Measurements from ENCODE around the gene RBM47.
"Not testable (repeated sequence)": the region's sequence is repeated elsewhere in the genome, so short reads cannot be mapped to it uniquely, and the experiment has no call there.

RBM47 gene

DNA sequence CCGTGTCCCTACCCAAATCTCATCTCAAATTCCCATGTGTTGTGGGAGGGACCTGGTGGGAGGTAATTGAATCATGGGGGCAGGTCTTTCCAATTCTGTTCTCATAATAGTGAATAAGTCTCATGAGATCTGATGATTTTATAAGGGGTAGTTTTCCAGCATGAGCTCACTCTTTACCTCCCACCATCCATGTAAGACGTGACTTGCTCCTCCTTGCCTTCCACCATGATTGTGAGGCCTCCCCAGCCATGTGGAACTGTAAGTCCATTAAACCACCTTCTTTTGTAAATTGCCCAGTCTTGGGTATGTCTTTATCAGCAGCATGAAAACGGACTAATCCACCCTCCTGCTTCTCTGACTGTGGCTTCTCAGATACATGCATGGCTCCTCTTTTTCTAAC is 222.2 kb downstream of the RBM47 start:
- H3K9me3 ChIP-seq (replicated peaks; ENCODE audit: low read length); H3K4me1 ChIP-seq (ENCODE audit: control insufficient read depth, insufficient read depth, low read length); H3K9ac ChIP-seq (ENCODE audit: low read depth, low read length); H3K4me3 ChIP-seq (ENCODE audit: low read length); H3K27me3 ChIP-seq (ENCODE audit: control insufficient read depth, insufficient read depth, low read length); H3K36me3 ChIP-seq (ENCODE audit: insufficient read depth, low read length); H3K4me2 ChIP-seq (ENCODE audit: low read length): not testable (repeated sequence)

DNA sequence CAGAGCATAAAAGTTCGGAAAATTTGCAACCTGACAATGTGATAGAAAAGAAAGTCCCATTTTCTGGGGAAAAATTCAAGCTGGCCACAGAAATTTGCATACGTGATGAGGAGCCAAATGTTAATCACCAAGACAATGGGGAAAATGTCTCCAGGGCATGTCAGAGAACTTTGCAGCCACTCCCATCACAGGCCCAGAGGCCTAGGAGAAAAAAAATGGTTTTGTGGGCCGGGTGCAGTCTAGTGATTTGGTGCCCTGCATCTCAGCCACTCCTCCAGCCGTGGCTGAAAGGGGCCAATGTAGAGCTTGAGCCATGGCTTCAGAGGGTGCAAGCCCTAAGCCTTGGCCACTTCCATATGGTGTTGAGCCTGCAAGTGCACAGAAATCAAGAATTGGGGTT is 223.3 kb downstream of the RBM47 start:
- Histone ChIP-seq H3K9ac (ENCODE audit: low read depth, low read length) (no peak overlapping the region), H3K27me3 (ENCODE audit: control insufficient read depth, insufficient read depth, low read length) (no peaks in the 10 kb centered on the region), H3K4me1 (ENCODE audit: control insufficient read depth, insufficient read depth, low read length) (no peaks in the 10 kb centered on the region), H3K4me3 (ENCODE audit: low read length) (no peak overlapping the region), H3K4me2 (ENCODE audit: low read length) (no peak overlapping the region), H3K36me3 (ENCODE audit: insufficient read depth, low read length) (no peaks in the 10 kb centered on the region), H3K9me3 (replicated peaks; ENCODE audit: low read length) (no peaks in the 10 kb centered on the region)

DNA sequence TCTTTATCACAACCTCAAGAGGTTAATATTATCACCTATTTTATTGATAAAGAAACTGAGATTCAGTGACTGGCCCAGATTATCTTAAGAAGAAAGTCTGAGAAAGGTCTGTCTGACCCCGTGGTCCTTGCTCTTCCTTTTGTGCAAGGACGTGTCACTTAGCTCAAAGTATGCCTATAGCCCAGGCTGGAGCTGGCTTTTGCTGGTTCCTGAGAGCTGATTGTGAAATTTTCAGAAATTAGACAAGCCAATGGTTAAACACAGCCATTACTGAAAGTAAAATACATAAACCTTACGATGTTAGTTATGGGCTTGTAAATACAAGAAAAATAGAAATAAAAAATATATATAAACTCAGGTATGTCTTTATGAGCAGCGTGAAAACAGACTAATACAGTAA is 224.5 kb downstream of the RBM47 start:
- Histone ChIP-seq H3K36me3 (ENCODE audit: insufficient read depth, low read length) (no peaks in the 10 kb centered on the region), H3K9ac (ENCODE audit: low read depth, low read length) (no peak overlapping the region), H3K4me3 (ENCODE audit: low read length) (no peak overlapping the region), H3K9me3 (replicated peaks; ENCODE audit: low read length) (no peaks in the 10 kb centered on the region), H3K4me1 (ENCODE audit: control insufficient read depth, insufficient read depth, low read length) (no peaks in the 10 kb centered on the region), H3K4me2 (ENCODE audit: low read length) (no peak overlapping the region), H3K27me3 (ENCODE audit: control insufficient read depth, insufficient read depth, low read length) (no peaks in the 10 kb centered on the region)

DNA sequence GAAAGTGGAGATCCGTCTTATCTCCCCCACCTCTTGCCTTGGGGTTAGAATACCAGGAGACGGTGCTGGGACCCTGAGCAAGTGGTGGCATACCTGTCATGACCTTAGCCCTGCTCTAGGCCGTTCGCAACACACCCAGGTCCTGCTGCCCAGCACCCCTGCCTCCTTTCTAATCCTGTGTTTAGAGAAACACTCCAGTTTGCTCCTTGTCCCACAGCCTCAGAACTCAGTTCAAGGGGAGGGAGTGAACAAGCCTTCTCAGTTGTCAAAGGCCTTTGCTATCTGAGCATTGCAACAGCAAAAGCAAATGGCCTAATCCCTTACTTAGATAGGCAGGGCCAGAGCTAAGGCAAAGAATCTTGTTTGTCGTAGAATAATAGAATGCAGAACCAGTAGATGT is 226.6 kb downstream of the RBM47 start:
- Histone ChIP-seq H3K36me3 (ENCODE audit: insufficient read depth, low read length) (no peaks in the 10 kb centered on the region), H3K9me3 (replicated peaks; ENCODE audit: low read length) (no peaks in the 10 kb centered on the region), H3K4me1 (ENCODE audit: control insufficient read depth, insufficient read depth, low read length) (no peaks in the 10 kb centered on the region), H3K9ac (ENCODE audit: low read depth, low read length) (no peak overlapping the region), H3K27me3 (ENCODE audit: control insufficient read depth, insufficient read depth, low read length) (no peaks in the 10 kb centered on the region), H3K4me3 (ENCODE audit: low read length) (no peak overlapping the region), H3K4me2 (ENCODE audit: low read length) (no peak overlapping the region)

DNA sequence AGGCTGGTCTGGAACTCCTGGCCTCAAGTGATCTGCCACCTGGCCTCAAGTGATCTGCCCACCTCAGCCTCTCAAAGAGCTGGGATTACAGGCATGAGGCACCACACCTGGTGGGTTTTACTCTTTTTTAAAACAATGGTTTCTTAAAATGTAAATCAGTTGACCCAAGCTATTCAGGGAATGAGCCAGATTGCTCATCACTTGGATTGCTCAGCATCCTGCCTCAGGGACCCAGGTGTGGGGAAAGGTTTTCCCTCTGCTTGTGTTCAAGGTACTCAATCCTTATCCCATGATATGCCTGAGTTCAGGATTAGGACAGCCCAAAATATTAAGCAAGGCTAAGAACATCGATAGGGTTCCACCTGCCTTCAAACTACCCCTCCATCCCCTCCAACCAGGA is 227.1 kb downstream of the RBM47 start:
- Histone ChIP-seq H3K27me3 (ENCODE audit: control insufficient read depth, insufficient read depth, low read length) (no peaks in the 10 kb centered on the region), H3K9me3 (replicated peaks; ENCODE audit: low read length) (no peaks in the 10 kb centered on the region), H3K4me1 (ENCODE audit: control insufficient read depth, insufficient read depth, low read length) (no peaks in the 10 kb centered on the region), H3K36me3 (ENCODE audit: insufficient read depth, low read length) (no peaks in the 10 kb centered on the region), H3K9ac (ENCODE audit: low read depth, low read length) (no peak overlapping the region), H3K4me2 (ENCODE audit: low read length) (no peak overlapping the region), H3K4me3 (ENCODE audit: low read length) (no peak overlapping the region)

DNA sequence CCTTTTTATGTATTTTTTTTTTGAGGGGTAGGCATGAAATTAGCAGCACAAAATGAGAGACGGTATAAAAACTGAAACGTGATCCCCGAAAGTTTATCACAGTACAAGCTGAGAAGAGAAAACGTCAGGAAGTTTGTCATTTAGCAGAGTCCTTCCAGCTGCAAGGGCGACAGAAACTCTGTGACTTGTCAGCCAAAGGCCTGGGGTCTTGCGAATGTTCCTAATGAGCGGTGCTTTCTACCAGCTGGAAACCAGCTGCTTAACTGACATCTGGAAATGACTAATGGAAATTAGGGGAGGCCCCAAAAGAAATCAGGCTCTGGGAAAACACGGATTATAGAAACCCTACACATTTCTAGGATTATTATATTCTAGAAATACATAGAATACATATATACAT is 228.0 kb downstream of the RBM47 start:
- Histone ChIP-seq H3K4me3 (ENCODE audit: low read length) (no peak overlapping the region), H3K4me2 (ENCODE audit: low read length) (no peak overlapping the region), H3K9me3 (replicated peaks; ENCODE audit: low read length) (no peaks in the 10 kb centered on the region), H3K4me1 (ENCODE audit: control insufficient read depth, insufficient read depth, low read length) (no peaks in the 10 kb centered on the region), H3K36me3 (ENCODE audit: insufficient read depth, low read length) (no peaks in the 10 kb centered on the region), H3K9ac (ENCODE audit: low read depth, low read length) (no peak overlapping the region), H3K27me3 (ENCODE audit: control insufficient read depth, insufficient read depth, low read length) (no peaks in the 10 kb centered on the region)

DNA sequence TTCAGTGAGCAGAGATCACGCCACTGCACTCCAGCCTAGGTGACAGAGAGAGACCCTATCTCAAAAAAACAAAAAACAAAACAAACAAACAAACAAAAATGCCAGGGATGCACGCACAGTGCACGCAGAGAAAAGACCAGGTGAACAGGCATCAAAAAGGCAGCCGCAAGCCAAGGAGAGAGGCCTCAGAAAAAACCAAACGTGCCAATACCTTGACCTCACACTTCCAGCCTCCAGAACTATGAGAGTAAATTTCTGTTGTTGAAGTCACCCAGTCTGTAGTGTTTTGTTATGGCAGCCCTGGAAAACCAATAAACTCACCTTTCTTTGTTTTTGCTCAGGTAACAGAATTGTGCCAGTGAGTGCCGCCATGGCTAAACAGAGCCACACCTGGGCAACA is 228.6 kb downstream of the RBM47 start:
- H3K4me1 ChIP-seq (ENCODE audit: control insufficient read depth, insufficient read depth, low read length) = peaks cover 2% of the 10 kb centered on the region

DNA sequence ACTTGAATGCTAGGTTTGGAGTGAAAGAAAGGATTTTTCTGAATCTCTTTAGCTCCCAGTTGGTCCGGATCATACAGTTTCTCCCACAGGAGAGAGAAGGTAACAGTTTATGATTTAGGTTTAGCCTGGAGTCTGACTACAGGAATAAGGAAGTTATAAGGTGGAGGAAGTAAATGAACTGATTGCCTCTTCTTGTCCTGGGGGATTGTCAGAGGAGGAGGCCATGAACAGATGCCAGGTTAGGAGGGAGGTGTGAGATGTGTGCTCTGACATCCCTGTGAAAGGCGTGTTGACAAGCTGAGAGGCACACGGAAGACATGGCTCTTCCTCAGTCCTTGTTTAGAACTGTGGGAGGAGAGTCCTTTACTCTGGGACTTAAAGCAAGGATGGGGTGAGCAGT is 230.1 kb downstream of the RBM47 start:
- Histone ChIP-seq H3K4me3 (ENCODE audit: low read length) (no peak overlapping the region), H3K27me3 (ENCODE audit: control insufficient read depth, insufficient read depth, low read length) (peaks cover 6% of the 10 kb centered on the region), H3K9me3 (replicated peaks; ENCODE audit: low read length) (no peaks in the 10 kb centered on the region), H3K36me3 (ENCODE audit: insufficient read depth, low read length) (no peaks in the 10 kb centered on the region), H3K4me1 (ENCODE audit: control insufficient read depth, insufficient read depth, low read length) (peaks cover 5% of the 10 kb centered on the region), H3K4me2 (ENCODE audit: low read length) (no peak overlapping the region), H3K9ac (ENCODE audit: low read depth, low read length) (no peak overlapping the region)

More for the DNA sequence above, 228.6 kb downstream of the RBM47 start:
- Histone ChIP-seq H3K4me3 (ENCODE audit: low read length) (no peak overlapping the region), H3K27me3 (ENCODE audit: control insufficient read depth, insufficient read depth, low read length) (no peaks in the 10 kb centered on the region), H3K36me3 (ENCODE audit: insufficient read depth, low read length) (no peaks in the 10 kb centered on the region), H3K9me3 (replicated peaks; ENCODE audit: low read length) (no peaks in the 10 kb centered on the region), H3K4me2 (ENCODE audit: low read length) (no peak overlapping the region), H3K9ac (ENCODE audit: low read depth, low read length) (no peak overlapping the region)

DNA sequence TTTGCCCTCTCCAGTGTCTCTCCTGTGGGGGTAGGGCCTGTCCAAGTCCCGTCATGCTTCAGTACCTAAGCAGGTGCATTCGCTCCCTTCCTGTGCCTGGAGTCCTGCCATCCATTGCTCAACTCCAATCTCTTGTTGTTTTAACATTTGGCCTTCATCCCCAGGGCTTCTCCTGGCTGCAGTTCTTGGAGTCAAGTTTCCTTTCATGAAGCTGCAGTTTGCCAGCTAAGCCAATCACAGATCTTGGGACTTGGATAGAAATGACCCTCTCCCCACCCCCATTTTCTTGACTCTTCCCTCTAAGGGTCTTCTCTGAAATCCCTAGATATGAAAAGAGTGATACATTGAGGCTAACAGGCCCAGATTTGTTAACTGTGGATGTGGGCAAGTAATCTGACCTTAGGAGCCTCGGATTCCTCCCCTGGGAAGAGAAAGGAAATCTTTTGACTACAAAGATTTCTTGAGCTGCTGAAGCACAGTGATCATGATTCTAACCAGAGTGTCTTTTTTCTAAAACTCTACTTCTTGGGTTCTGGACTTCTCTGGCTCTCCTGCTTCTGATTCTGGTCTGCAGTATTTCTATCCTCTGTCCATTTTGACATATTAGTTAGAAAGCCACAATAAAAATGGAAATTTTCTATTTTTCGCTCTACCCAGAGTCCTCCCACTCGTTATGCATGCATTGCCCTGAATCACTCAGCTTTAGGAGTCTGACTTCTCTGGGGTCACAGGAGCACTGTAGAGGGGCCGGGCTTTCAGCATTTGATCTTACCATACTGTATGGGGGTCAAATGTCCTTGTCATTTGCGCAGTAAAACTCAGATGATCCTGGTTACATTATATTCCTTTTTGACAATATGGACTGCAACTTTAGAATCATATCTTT is 233.5 kb downstream of the RBM47 start:
- peaks cover 5% of the 10 kb centered on the region for H3K4me1 ChIP-seq (ENCODE audit: control insufficient read depth, insufficient read depth, low read length)
- H3K4me2 ChIP-seq (ENCODE audit: low read length) = no peak overlapping the region
- H3K27me3 ChIP-seq (ENCODE audit: control insufficient read depth, insufficient read depth, low read length) = peaks cover 6% of the 10 kb centered on the region
- H3K9ac ChIP-seq (ENCODE audit: low read depth, low read length) = no peak overlapping the region
- no peaks in the 10 kb centered on the region for H3K9me3 ChIP-seq (replicated peaks; ENCODE audit: low read length)
- H3K36me3 ChIP-seq (ENCODE audit: insufficient read depth, low read length) = no peaks in the 10 kb centered on the region
- no peak overlapping the region for H3K4me3 ChIP-seq (ENCODE audit: low read length)

DNA sequence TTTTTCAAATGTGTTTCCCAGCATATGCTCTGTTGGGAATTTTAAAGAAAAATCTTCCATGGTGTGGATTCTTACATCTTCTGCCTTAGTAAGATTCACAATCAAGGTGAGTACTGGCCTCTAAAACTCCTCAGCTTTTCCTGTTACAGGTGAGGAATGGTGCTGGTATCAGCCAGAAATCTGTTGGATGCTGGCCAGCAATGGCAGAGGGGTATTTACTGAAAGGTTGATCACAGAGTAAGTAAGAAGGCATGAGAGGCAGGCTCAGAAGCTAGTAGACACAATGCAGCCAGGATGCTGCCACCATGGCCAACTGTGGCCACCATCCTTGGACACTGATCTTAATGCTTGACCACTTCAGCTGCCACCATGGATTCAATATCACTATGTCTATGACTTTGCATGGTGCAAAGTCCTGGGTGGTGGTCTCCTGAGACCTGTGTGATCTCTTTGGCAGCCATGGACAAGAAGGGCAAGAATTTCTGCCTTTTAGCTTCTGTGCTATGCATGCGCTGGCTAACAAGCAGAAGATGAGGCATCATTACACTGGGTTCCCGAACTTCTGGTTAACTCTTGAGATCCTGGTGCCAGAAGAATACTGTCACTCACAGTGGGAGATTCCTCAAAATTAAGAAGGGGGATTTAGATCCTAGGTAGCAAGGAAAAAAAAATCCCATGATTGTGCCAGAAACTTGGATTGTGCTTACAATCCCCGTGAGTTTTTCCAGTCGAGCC is 234.3 kb downstream of the RBM47 start:
- Histone ChIP-seq H3K4me2 (ENCODE audit: low read length) (no peak overlapping the region), H3K9me3 (replicated peaks; ENCODE audit: low read length) (no peaks in the 10 kb centered on the region), H3K4me3 (ENCODE audit: low read length) (no peak overlapping the region), H3K9ac (ENCODE audit: low read depth, low read length) (no peak overlapping the region), H3K36me3 (ENCODE audit: insufficient read depth, low read length) (no peaks in the 10 kb centered on the region), H3K4me1 (ENCODE audit: control insufficient read depth, insufficient read depth, low read length) (peaks cover 5% of the 10 kb centered on the region), H3K27me3 (ENCODE audit: control insufficient read depth, insufficient read depth, low read length) (peaks cover 6% of the 10 kb centered on the region)

DNA sequence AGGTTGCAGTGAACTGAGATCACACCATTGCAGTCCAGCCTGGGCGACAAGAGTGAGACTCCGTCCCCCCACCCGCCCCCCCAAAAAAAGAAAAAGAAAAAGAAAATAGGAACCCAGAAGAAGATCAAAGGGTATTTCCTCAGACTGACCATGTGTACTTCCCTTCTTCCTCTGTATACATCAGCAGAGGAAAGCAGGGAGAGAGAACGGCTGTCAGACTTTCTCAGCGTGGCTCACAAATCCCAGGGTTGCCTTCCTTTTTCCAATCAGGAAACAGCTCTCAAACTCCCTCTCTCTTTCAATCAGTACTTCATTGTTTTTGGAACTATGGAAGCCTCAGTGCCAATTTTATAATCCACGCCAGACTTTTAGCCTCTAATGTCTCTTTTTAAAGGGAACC is 235.4 kb downstream of the RBM47 start:
- H3K9ac ChIP-seq (ENCODE audit: low read depth, low read length) = no peak overlapping the region
- H3K9me3 ChIP-seq (replicated peaks; ENCODE audit: low read length) = no peaks in the 10 kb centered on the region
- no peak overlapping the region for H3K4me3 ChIP-seq (ENCODE audit: low read length)
- H3K4me1 ChIP-seq (ENCODE audit: control insufficient read depth, insufficient read depth, low read length) = peaks cover 5% of the 10 kb centered on the region
- H3K27me3 ChIP-seq (ENCODE audit: control insufficient read depth, insufficient read depth, low read length) = peaks cover 6% of the 10 kb centered on the region
- no peaks in the 10 kb centered on the region for H3K36me3 ChIP-seq (ENCODE audit: insufficient read depth, low read length)
- no peak overlapping the region for H3K4me2 ChIP-seq (ENCODE audit: low read length)

DNA sequence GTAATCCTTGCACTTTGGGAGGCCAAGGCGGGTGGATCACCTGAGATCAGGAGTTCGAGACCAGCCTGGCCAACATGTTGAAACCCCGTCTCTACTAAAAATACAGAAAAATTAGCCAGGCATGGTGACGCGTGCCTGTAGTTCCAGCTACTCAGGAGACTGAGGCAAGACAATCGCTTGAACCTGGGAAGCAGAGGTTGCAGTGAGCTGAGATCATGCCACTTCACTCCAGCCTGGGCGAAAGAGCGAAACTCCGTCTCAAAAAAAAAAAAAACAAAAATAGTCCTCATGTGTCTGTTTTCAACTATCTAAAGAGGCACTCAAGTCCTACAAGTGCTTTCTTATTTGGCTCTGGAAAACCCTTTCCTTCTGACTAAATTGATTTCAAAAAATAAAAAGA is 237.4 kb downstream of the RBM47 start:
- H3K36me3 ChIP-seq (ENCODE audit: insufficient read depth, low read length); H3K9me3 ChIP-seq (replicated peaks; ENCODE audit: low read length); H3K4me2 ChIP-seq (ENCODE audit: low read length); H3K4me1 ChIP-seq (ENCODE audit: control insufficient read depth, insufficient read depth, low read length); H3K4me3 ChIP-seq (ENCODE audit: low read length); H3K9ac ChIP-seq (ENCODE audit: low read depth, low read length): not testable (repeated sequence)
- H3K27me3 ChIP-seq (ENCODE audit: control insufficient read depth, insufficient read depth, low read length) = peaks cover 15% of the 10 kb centered on the region

Measured in skeletal muscle satellite cell (primary cell).